Measurements from ENCODE around the gene ATP2B3.

The ATP2B3 gene

GRCh38 chrX:153578889-153579288, 61.4 kb downstream of the ATP2B3 start:
- TF ChIP-seq CTCF (IDR thresholded peaks at IDR 0.05), result no peak
- Histone ChIP-seq H3K4me3 (no peak overlapping the region), H3K27ac (no peak overlapping the region), H3K9me3 (no peaks in the 10 kb centered on the region), H3K27me3 (no peaks in the 10 kb centered on the region), H3K36me3 (no peaks in the 10 kb centered on the region), H3K4me1 (no peaks in the 10 kb centered on the region)
- DNase-seq, result no peak
- intact Hi-C loops (cut with DNase I; ENCODE audit: low total_unique reads), result no loop called here

GRCh38 chrX:153580700-153581386, 63.4 kb downstream of the ATP2B3 start:
- no peak overlapping the region for H3K4me3 ChIP-seq
- TF ChIP-seq CTCF (IDR thresholded peaks at IDR 0.05), result no peak
- no peaks in the 10 kb centered on the region for H3K36me3 ChIP-seq
- intact Hi-C loops (cut with DNase I; ENCODE audit: low total_unique reads), result no loop called here
- no peaks in the 10 kb centered on the region for H3K9me3 ChIP-seq
- no peak for DNase-seq
- no peaks in the 10 kb centered on the region for H3K27me3 ChIP-seq
- no peak overlapping the region for H3K27ac ChIP-seq
- H3K4me1 ChIP-seq, result no peaks in the 10 kb centered on the region

GRCh38 chrX:153582896-153583295, 65.5 kb downstream of the ATP2B3 start:
- intact Hi-C loops (cut with DNase I; ENCODE audit: low total_unique reads), result no loop called here
- Histone ChIP-seq H3K9me3 (no peaks in the 10 kb centered on the region), H3K4me3 (no peak overlapping the region), H3K4me1 (no peaks in the 10 kb centered on the region), H3K36me3 (peaks cover 0 to 11% (median 6%) of the 10 kb centered on the region in 3 donors), H3K27ac (no peak overlapping the region), H3K27me3 (no peaks in the 10 kb centered on the region)
- no peak for TF ChIP-seq CTCF (IDR thresholded peaks at IDR 0.05)
- peak in 1 of 2 donors; percentile 25 for DNase-seq

- Histone ChIP-seq H3K4me3 (no peak overlapping the region), H3K27ac (no peak overlapping the region), H3K9me3 (no peaks in the 10 kb centered on the region), H3K36me3 (peaks cover 0 to 15% (median 12%) of the 10 kb centered on the region in 3 donors), H3K27me3 (no peaks in the 10 kb centered on the region), H3K4me1 (no peaks in the 10 kb centered on the region)
- intact Hi-C loops (cut with DNase I; ENCODE audit: low total_unique reads), result no loop called here
- no peak for DNase-seq
- TF ChIP-seq CTCF (IDR thresholded peaks at IDR 0.05), result no peak
These were observed 66.0 kb downstream of the ATP2B3 start for GRCh38 chrX:153583433-153583832.

- no peak for DNase-seq
- Histone ChIP-seq H3K27me3 (no peaks in the 10 kb centered on the region), H3K36me3 (peaks cover 0 to 30% (median 27%) of the 10 kb centered on the region in 3 donors), H3K27ac (no peak overlapping the region), H3K4me3 (no peak overlapping the region), H3K9me3 (no peaks in the 10 kb centered on the region), H3K4me1 (no peaks in the 10 kb centered on the region)
- intact Hi-C loops (cut with DNase I; ENCODE audit: low total_unique reads), result no loop called here
- TF ChIP-seq CTCF (IDR thresholded peaks at IDR 0.05), result no peak
These were observed 68.4 kb downstream of the ATP2B3 start for GRCh38 chrX:153585827-153586226.

All from tibial artery (tissue), 4 donors.